ENCODE measurements around the gene TMEM269.

Gene TMEM269

GRCh38 chr1:42815941-42816584 lies 31.3 kb downstream of the TMEM269 start (continued):
- TF ChIP-seq ZNF174 (tag by site-specific recombination; IDR thresholded peaks at IDR 0.05), result no peak
- TF ChIP-seq ZBTB10 (tag by site-specific recombination; IDR thresholded peaks at IDR 0.05), result no peak
- no peak for TF ChIP-seq ZNF398 (tag by site-specific recombination; IDR thresholded peaks at IDR 0.05)
- no peak for TF ChIP-seq SCRT1 (tag by site-specific recombination; IDR thresholded peaks at IDR 0.05; ENCODE audit: borderline replicate concordance)
- no peak for TF ChIP-seq ZNF114 (tag by site-specific recombination; IDR thresholded peaks at IDR 0.05)
- TF ChIP-seq ZNF600 (tag by site-specific recombination; IDR thresholded peaks at IDR 0.05), result peak; percentile 89

- peak within 1 kb of the TSS; percentile 98 for H3K27ac ChIP-seq (ENCODE audit: extremely low read depth, low read depth, low read length)
- H3K4me3 ChIP-seq (ENCODE audit: low read depth, low read length), result peak within 1 kb of the TSS; percentile 86
- CTCF ChIA-PET, result interaction anchor here (0.6 to 0.7 kb wide), 3 partner anchors 259 to 797 kb away, joined by 3 read pairs; no protein-coding TSS in a partner anchor
- H3K36me3 ChIP-seq (ENCODE audit: control insufficient read depth in 2 of 2, insufficient read depth in 1 of 2, low read length in 2 of 2), result peaks cover 0 to 10% of the 10 kb centered on the region in 2 experiments; a peak in 1 of 3 replicates
- H3K4me1 ChIP-seq (ENCODE audit: control insufficient read depth, insufficient read depth, low read length), result peaks cover 2% of the 10 kb centered on the region; the same call in 1 of the 2 replicates
- POLR2A ChIA-PET, result interaction anchor here (1.8 to 2.8 kb wide), 2 partner anchors 29 to 50 kb away, joined by 18 to 25 read pairs; partner anchors contain the start of genes C1orf50, P3H1 and ZNF691
- no peaks in the 10 kb centered on the region for H3K9me3 ChIP-seq (ENCODE audit: control insufficient read depth, insufficient read depth, low read depth, low read length)
- TF ChIP-seq ZIC2 (tag by site-specific recombination; IDR thresholded peaks at IDR 0.05) (peak; percentile 85), ZNF600 (tag by site-specific recombination; IDR thresholded peaks at IDR 0.05) (peak; percentile 60), KLF1 (tag by site-specific recombination; IDR thresholded peaks at IDR 0.05) (peak; percentile 87), ZNF473 (tag by site-specific recombination; IDR thresholded peaks at IDR 0.05) (no peak), PRDM10 (tag by site-specific recombination; IDR thresholded peaks at IDR 0.05) (peak; percentile 76; the same call in 1 of the 2 replicates), ZNF19 (tag by site-specific recombination; IDR thresholded peaks at IDR 0.05; ENCODE audit: low read depth) (no peak), ZNF776 (tag by site-specific recombination; IDR thresholded peaks at IDR 0.05; ENCODE audit: borderline replicate concordance) (no peak), ZNF777 (tag by site-specific recombination; IDR thresholded peaks at IDR 0.05; ENCODE audit: borderline replicate concordance) (no peak), PATZ1 (tag by site-specific recombination; IDR thresholded peaks at IDR 0.05) (peak; percentile 74; the same call in 1 of the 2 replicates), SP3 (tag by site-specific recombination; IDR thresholded peaks at IDR 0.05) (peak; percentile 93), ZNF76 (tag by site-specific recombination; IDR thresholded peaks at IDR 0.05; ENCODE audit: borderline replicate concordance, low read depth) (0 out of 2 replicates have a peak, but pooled peaks have one; percentile 25), ZEB2 (tag by site-specific recombination; IDR thresholded peaks at IDR 0.05) (0 out of 2 replicates have a peak, but pooled peaks have one; percentile 28), ZFHX2 (tag by site-specific recombination; conservative IDR thresholded peaks at IDR 0.05) (peak; percentile 32; the same call in 1 of the 2 replicates), IKZF3 (tag by site-specific recombination; IDR thresholded peaks at IDR 0.05) (peak; percentile 81)
- TF ChIP-seq, protein P1, sequence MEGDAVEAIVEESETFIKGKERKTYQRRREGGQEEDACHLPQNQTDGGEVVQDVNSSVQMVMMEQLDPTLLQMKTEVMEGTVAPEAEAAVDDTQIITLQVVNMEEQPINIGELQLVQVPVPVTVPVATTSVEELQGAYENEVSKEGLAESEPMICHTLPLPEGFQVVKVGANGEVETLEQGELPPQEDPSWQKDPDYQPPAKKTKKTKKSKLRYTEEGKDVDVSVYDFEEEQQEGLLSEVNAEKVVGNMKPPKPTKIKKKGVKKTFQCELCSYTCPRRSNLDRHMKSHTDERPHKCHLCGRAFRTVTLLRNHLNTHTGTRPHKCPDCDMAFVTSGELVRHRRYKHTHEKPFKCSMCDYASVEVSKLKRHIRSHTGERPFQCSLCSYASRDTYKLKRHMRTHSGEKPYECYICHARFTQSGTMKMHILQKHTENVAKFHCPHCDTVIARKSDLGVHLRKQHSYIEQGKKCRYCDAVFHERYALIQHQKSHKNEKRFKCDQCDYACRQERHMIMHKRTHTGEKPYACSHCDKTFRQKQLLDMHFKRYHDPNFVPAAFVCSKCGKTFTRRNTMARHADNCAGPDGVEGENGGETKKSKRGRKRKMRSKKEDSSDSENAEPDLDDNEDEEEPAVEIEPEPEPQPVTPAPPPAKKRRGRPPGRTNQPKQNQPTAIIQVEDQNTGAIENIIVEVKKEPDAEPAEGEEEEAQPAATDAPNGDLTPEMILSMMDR (tag by site-specific recombination; IDR thresholded peaks at IDR 0.05), result peak; percentile 69
These were observed 32.0 kb downstream of the TMEM269 start, which contains the start of the genes ERMAP and SVBP for GRCh38 chr1:42816585-42817439. TSS of gene ERMAP (plus strand) at chr1:42817122. CDS start at chr1:42830449, 13,327 bp downstream. TSS of gene SVBP (minus strand) at chr1:42817397. CDS start at chr1:42816544, 853 bp downstream.
